BLaER1 (cell line): ENCODE data around the gene DLGAP5.

ENCODE experiments used
- H3K27ac ChIP-seq: shearing (Covaris generic); formaldehyde crosslinking; 2 replicates; pipeline ENCODE4 v1.8.1; 2022
- H3K27me3 ChIP-seq: shearing (Covaris generic); formaldehyde crosslinking; 2 replicates; pipeline ENCODE4 v1.8.1; 2022
- H3K36me3 ChIP-seq: shearing (Covaris generic); formaldehyde crosslinking; 2 replicates; pipeline ENCODE4 v1.8.1; 2022
- H3K4me1 ChIP-seq: shearing (Covaris generic); formaldehyde crosslinking; 2 replicates; pipeline ENCODE4 v1.8.1; 2022
- H3K4me2 ChIP-seq: shearing (Covaris generic); formaldehyde crosslinking; 2 replicates; pipeline ENCODE4 v1.8.1; 2022
- H3K4me3 ChIP-seq: shearing (Covaris generic); formaldehyde crosslinking; 2 replicates; pipeline ENCODE4 v1.8.1; 2022
- H3K9ac ChIP-seq: shearing (Covaris generic); formaldehyde crosslinking; 2 replicates; pipeline ENCODE4 v1.8.1; 2022
- H3K9me3 ChIP-seq: shearing (Covaris generic); formaldehyde crosslinking; 2 replicates; pipeline ENCODE4 v1.8.1; 2022
- H4K20me1 ChIP-seq: shearing (Covaris generic); formaldehyde crosslinking; 2 replicates; pipeline ENCODE4 v1.8.1; 2022
- Cebpa-rat ChIP-seq: shearing (Covaris generic); IDR thresholded peaks from 2 replicates; pipeline ENCODE4 v1.8.1; 2022

DLGAP5 gene

GRCh38 chr14:55146425-55146824 is 45.0 kb downstream of the DLGAP5 start:
- H3K9me3 ChIP-seq = no peaks in the 10 kb centered on the region
- peaks cover 91% of the 10 kb centered on the region for H3K36me3 ChIP-seq
- no peak overlapping the region for H3K4me2 ChIP-seq
- H4K20me1 ChIP-seq = no peaks in the 10 kb centered on the region
- no peak overlapping the region for H3K9ac ChIP-seq
- no peak for TF ChIP-seq Cebpa-rat
- no peaks in the 10 kb centered on the region for H3K27me3 ChIP-seq
- H3K27ac ChIP-seq = no peak overlapping the region
- H3K4me1 ChIP-seq = no peaks in the 10 kb centered on the region
- no peak overlapping the region for H3K4me3 ChIP-seq

DNA sequence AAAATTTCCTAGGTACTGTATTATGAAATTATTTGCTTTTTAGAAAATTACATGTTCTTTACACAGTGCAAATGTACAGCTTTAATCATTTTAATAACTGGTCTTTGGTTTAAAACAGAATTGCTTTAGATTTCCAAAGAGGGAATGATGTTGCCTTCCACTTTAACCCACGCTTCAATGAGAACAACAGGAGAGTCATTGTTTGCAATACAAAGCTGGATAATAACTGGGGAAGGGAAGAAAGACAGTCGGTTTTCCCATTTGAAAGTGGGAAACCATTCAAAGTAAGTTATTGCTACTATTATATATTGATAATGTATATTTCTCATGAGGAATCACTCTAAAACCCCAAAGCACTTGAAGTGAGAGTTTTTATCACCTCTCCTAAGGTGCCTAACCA is 48.9 kb downstream of the DLGAP5 start:
- no peak overlapping the region for H3K9ac ChIP-seq
- no peaks in the 10 kb centered on the region for H3K9me3 ChIP-seq
- peaks cover 81% of the 10 kb centered on the region for H3K36me3 ChIP-seq
- no peak overlapping the region for H3K27ac ChIP-seq
- no peak overlapping the region for H3K4me2 ChIP-seq
- no peak overlapping the region for H3K4me3 ChIP-seq
- no peaks in the 10 kb centered on the region for H4K20me1 ChIP-seq
- H3K4me1 ChIP-seq = no peaks in the 10 kb centered on the region
- TF ChIP-seq Cebpa-rat = no peak
- H3K27me3 ChIP-seq = no peaks in the 10 kb centered on the region

GRCh38 chr14:55141825-55142224 is 49.6 kb downstream of the DLGAP5 start:
- Histone ChIP-seq H3K4me1 (no peaks in the 10 kb centered on the region), H3K4me2 (no peak overlapping the region), H3K27me3 (no peaks in the 10 kb centered on the region), H3K9me3 (no peaks in the 10 kb centered on the region), H4K20me1 (no peaks in the 10 kb centered on the region), H3K27ac (no peak overlapping the region), H3K4me3 (no peak overlapping the region), H3K9ac (no peak overlapping the region), H3K36me3 (peaks cover 78% of the 10 kb centered on the region)
- no peak for TF ChIP-seq Cebpa-rat

GRCh38 chr14:55139696-55140509 is 51.5 kb downstream of the DLGAP5 start:
- no peak overlapping the region for H3K9ac ChIP-seq
- H3K36me3 ChIP-seq = peaks cover 64% of the 10 kb centered on the region
- no peak overlapping the region for H3K27ac ChIP-seq
- no peaks in the 10 kb centered on the region for H3K4me1 ChIP-seq
- no peak for TF ChIP-seq Cebpa-rat
- H3K9me3 ChIP-seq = no peaks in the 10 kb centered on the region
- no peaks in the 10 kb centered on the region for H4K20me1 ChIP-seq
- H3K4me3 ChIP-seq = no peak overlapping the region
- no peaks in the 10 kb centered on the region for H3K27me3 ChIP-seq
- H3K4me2 ChIP-seq = no peak overlapping the region

DNA sequence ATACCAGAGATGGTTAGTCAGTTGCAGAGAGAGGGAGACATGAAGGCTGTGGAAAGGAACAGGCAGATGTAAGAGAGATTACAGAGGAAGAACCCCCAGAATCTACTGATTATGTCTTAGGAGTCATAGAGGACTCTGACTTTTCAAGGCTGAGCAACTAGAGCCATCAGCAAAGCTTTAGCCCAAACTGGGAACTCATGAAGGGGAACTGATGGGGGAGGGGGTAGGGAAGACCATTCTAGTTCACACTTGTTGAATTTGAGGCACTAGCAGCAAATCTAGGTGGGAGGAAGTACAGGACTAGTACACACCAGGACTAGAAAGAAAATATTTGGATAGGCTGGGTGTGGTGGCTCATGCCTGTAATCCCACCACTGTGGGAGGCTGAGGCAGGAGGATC is 52.2 kb downstream of the DLGAP5 start:
- no peaks in the 10 kb centered on the region for H4K20me1 ChIP-seq
- no peak overlapping the region for H3K4me3 ChIP-seq
- H3K27ac ChIP-seq = no peak overlapping the region
- no peaks in the 10 kb centered on the region for H3K4me1 ChIP-seq
- H3K36me3 ChIP-seq = peaks cover 61% of the 10 kb centered on the region
- no peaks in the 10 kb centered on the region for H3K27me3 ChIP-seq
- no peak overlapping the region for H3K9ac ChIP-seq
- TF ChIP-seq Cebpa-rat = no peak
- H3K4me2 ChIP-seq = no peak overlapping the region
- no peaks in the 10 kb centered on the region for H3K9me3 ChIP-seq

DNA sequence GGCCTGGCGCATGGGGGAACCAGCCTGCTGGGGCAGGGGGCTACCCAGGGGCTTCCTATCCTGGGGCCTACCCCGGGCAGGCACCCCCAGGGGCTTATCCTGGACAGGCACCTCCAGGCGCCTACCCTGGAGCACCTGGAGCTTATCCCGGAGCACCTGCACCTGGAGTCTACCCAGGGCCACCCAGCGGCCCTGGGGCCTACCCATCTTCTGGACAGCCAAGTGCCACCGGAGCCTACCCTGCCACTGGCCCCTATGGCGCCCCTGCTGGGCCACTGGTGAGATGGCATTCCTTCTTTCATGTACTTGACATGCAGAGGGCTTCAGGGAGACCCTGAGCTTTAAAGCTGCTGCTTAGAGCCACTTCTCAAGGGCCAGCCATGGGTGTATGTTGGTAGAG is 53.3 kb downstream of the DLGAP5 start:
- no peaks in the 10 kb centered on the region for H4K20me1 ChIP-seq
- H3K4me1 ChIP-seq = no peaks in the 10 kb centered on the region
- H3K4me3 ChIP-seq = no peak overlapping the region
- no peak for TF ChIP-seq Cebpa-rat
- no peak overlapping the region for H3K27ac ChIP-seq
- no peaks in the 10 kb centered on the region for H3K9me3 ChIP-seq
- H3K9ac ChIP-seq = no peak overlapping the region
- no peaks in the 10 kb centered on the region for H3K27me3 ChIP-seq
- no peak overlapping the region for H3K4me2 ChIP-seq
- H3K36me3 ChIP-seq = peaks cover 51% of the 10 kb centered on the region

DNA sequence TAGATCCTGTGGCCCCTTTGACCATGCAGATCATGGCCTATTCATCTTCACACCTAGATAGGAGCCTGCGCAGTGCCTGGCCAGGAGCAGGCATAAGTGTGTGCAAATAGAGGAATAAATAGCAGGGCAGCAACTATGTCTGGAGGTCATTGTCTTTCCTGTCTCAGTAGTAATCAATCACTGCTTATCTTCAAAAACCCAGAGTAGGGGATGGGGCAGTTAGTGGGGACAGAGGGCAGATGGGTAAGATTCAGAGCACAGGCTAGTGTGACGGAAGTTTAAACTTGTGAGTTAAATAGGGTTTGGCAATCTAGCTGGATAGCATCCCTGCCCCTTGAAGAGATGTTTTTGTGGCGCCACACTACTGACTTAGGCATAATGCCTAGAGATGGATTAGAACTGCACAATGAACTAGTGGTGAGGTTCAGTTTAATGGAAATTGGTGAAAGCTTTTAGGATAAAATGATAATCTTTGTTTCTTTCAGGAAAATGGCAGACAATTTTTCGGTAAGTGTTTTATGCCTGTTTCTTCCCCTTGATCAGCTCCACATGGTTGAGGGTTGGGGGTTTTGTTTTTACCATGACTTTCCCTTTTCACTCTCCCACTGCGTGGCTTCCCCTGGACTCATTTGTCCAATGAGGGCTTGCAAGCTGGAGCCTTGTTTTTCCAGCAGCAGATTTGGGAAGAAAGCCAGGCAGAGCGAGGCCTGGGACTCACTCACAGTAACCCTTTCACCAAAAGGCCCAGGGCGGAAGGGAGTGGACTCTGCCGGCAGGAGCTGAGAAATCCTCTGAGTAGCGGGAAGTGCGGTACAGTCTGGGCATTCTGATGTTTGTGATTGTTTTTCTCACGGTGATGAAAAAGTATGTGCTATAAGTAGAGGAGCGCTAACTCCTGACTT is 54.2 kb downstream of the DLGAP5 start:
- no peak overlapping the region for H3K4me3 ChIP-seq
- no peak overlapping the region for H3K27ac ChIP-seq
- no peak overlapping the region for H3K4me2 ChIP-seq
- H3K9ac ChIP-seq = no peak overlapping the region
- no peak for TF ChIP-seq Cebpa-rat
- no peaks in the 10 kb centered on the region for H4K20me1 ChIP-seq
- H3K36me3 ChIP-seq = peaks cover 42% of the 10 kb centered on the region
- no peaks in the 10 kb centered on the region for H3K4me1 ChIP-seq
- H3K9me3 ChIP-seq = no peaks in the 10 kb centered on the region
- peaks cover under 1% of the 10 kb centered on the region; the same call in 1 of the 2 replicates for H3K27me3 ChIP-seq

GRCh38 chr14:55136241-55136640 is 55.1 kb downstream of the DLGAP5 start:
- TF ChIP-seq Cebpa-rat = no peak
- Histone ChIP-seq H3K36me3 (peaks cover 36% of the 10 kb centered on the region), H4K20me1 (no peaks in the 10 kb centered on the region), H3K4me1 (no peaks in the 10 kb centered on the region), H3K9ac (no peak overlapping the region), H3K27me3 (peaks cover 10% of the 10 kb centered on the region), H3K4me3 (no peak overlapping the region), H3K27ac (no peak overlapping the region), H3K4me2 (no peak overlapping the region), H3K9me3 (no peaks in the 10 kb centered on the region)

DNA sequence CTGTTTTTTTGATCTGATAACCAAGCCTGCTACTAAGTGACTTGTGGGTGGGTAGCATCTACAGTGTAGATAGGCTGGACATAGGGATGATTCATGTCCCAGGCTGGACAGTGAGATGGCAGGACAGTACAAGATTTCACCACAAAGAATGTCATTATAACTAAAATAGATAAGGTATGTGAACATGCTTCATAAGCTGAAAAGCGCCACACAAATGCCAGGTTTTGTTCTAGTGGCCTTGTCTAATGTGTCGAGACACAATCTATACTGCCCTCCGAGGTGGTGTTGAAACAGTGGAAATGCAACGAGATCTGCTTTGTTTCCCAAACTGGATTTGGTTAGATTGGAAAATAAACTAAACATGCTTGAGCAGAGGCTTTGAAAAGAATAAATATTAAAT is 58.0 kb downstream of the DLGAP5 start:
- Histone ChIP-seq H4K20me1 (peaks cover 18% of the 10 kb centered on the region), H3K4me3 (no peak overlapping the region), H3K4me2 (no peak overlapping the region), H3K4me1 (peaks cover 15% of the 10 kb centered on the region), H3K27ac (no peak overlapping the region), H3K27me3 (peaks cover 38% of the 10 kb centered on the region), H3K9ac (no peak overlapping the region), H3K9me3 (no peaks in the 10 kb centered on the region), H3K36me3 (peaks cover 12% of the 10 kb centered on the region)
- no peak for TF ChIP-seq Cebpa-rat
